Fibroblast of lung (primary cell): ENCODE results near the gene PRKAG1.

Experiments
- CTCF ChIP-seq, 2 donors: IDR thresholded peaks in 1 of 2; conservative IDR thresholded peaks in 1 of 2; 1 replicate in 1 of 2; 2 replicates in 1 of 2; pipeline ENCODE4 v1.5.1; 2011 to 2012; ENCODE audit warnings: low read length in 2 of 2, control low read depth in 1 of 2, inconsistent platforms in 1 of 2, low read depth in 1 of 2, mild to moderate bottlenecking in 1 of 2
- EZH2 ChIP-seq: IDR thresholded peaks from 2 replicates; pipeline ENCODE4 v1.5.1; 2012; ENCODE audit warnings: low read length, control low read depth, mild to moderate bottlenecking; ENCODE audit errors: missing control alignments

- TF ChIP-seq CTCF (conservative IDR thresholded peaks at IDR 0.05 in 1 of 2, IDR thresholded peaks at IDR 0.05 in 1 of 2; ENCODE audit: low read depth in 1 of 2, low read length in 2 of 2) (no peak), EZH2 (no peak)
These were observed 14.3 kb upstream of the PRKAG1 start for GRCh38 chr12:49032679-49033447.
